HFF-Myc (cell line): ENCODE measurements around the gene TRPM2.
"Not testable (repeated sequence)": the region's sequence is repeated elsewhere in the genome, so short reads cannot be mapped to it uniquely, and the experiment has no call there.

Experiments used
- DNase-seq: peaks from one replicate; pipeline ENCODE4 v3.0.0-alpha.2; 2011; ENCODE audit warnings: low read depth; ENCODE audit errors: extremely low read depth
- H3K4me3 ChIP-seq: replicated peaks from 2 replicates; pipeline ENCODE4 v1.5.1; 2011; ENCODE audit warnings: low read depth, mild to moderate bottlenecking, control low read depth, low read length
- CTCF ChIP-seq: IDR thresholded peaks from 2 replicates; pipeline ENCODE4 v1.5.1; 2012; ENCODE audit warnings: mild to moderate bottlenecking, low read depth, low read length, control low read depth; ENCODE audit errors: missing control alignments

TRPM2 gene

GRCh38 chr21:44478124-44478800 is 124.8 kb downstream of the TRPM2 start:
- no peak for TF ChIP-seq CTCF
- no peak overlapping the region for H3K4me3 ChIP-seq
- no peak for DNase-seq

GRCh38 chr21:44478801-44479167 is 125.4 kb downstream of the TRPM2 start:
- TF ChIP-seq CTCF = no peak
- DNase-seq = no peak
- H3K4me3 ChIP-seq = no peak overlapping the region

GRCh38 chr21:44479556-44480199 is 126.3 kb downstream of the TRPM2 start:
- DNase-seq, H3K4me3 ChIP-seq: not testable (repeated sequence)
- peak; percentile 50 for TF ChIP-seq CTCF

GRCh38 chr21:44480200-44481053 is 127.0 kb downstream of the TRPM2 start:
- TF ChIP-seq CTCF = no peak
- H3K4me3 ChIP-seq = no peak overlapping the region
- no peak for DNase-seq

GRCh38 chr21:44482581-44483287 is 129.3 kb downstream of the TRPM2 start:
- H3K4me3 ChIP-seq = no peak overlapping the region
- no peak for DNase-seq
- TF ChIP-seq CTCF = no peak

GRCh38 chr21:44483288-44484237 is 130.1 kb downstream of the TRPM2 start:
- H3K4me3 ChIP-seq = no peak overlapping the region
- no peak for TF ChIP-seq CTCF
- no peak for DNase-seq
